ENCODE measurements around the gene SPECC1. TPM values are rescaled to one million over a fixed set of nuclear protein-coding genes. Genes with fewer than 3 reads are reported as not detected.

Gene SPECC1
- total RNA-seq, 2 experiments from 2014 or later = 13.7 to 17.4 TPM

DNA sequence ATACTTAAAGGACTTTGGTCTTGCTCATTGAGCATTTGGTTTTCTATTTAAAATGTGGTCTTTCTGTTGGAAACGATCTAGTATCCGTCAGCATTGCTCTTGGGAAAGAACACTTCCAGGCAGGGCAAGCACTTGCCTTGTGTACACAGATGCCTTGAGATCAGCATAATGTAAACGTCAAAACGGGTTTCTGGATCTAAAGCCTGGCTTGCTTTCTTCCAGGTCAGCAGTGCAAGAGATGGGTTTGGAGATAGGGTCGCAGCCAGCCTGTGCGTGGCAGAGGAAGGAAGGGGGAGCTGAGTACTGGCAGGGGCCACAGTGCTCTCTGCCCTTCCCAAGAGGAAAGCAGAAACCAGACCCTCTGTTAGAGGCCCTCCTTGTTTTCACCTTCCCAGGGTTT, 282.7 kb downstream of the SPECC1 start:
- Mint-ChIP-seq H3K4me3 (no peak overlapping the region), H3K27me3 (ENCODE audit: low read depth) (no peaks in the 10 kb centered on the region), H3K27ac (no peak overlapping the region), H3K36me3 (ENCODE audit: low read depth) (peaks cover 3% of the 10 kb centered on the region), H3K9me3 (no peaks in the 10 kb centered on the region), H3K4me1 (ENCODE audit: low read depth) (peaks cover 6% of the 10 kb centered on the region)
- DNase-seq = no peak
- CTCF ChIA-PET = no interaction called here
- intact Hi-C loops (cut with micrococcal nuclease) = no loop called here

DNA sequence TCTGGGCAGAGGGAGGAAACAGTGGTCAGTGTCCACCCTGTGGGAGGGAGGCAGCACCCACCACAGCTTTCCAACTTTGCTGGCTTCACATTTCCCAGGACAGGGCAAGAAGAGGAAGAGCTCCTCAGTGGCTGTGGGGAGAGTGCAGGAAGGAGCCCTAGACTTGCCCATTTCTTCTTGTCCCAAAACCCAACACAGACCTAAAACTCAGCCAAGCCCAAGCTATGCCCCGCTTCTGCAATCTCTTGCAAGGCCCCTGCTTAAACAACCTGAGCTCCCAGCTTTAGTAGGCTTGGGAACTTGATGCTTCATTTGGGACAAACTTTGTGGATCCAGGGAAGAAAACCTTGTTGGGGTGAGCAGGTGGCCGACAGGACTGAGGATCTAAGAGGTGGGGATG, 284.3 kb downstream of the SPECC1 start:
- CTCF ChIA-PET = no interaction called here
- Mint-ChIP-seq H3K9me3 (no peaks in the 10 kb centered on the region), H3K36me3 (ENCODE audit: low read depth) (peaks cover 3% of the 10 kb centered on the region), H3K27ac (no peak overlapping the region), H3K4me3 (no peak overlapping the region), H3K4me1 (ENCODE audit: low read depth) (no peaks in the 10 kb centered on the region), H3K27me3 (ENCODE audit: low read depth) (no peaks in the 10 kb centered on the region)
- DNase-seq = no peak
- intact Hi-C loops (cut with micrococcal nuclease) = no loop called here

GRCh38 chr17:20294120-20294519, 285.0 kb downstream of the SPECC1 start:
- no peak overlapping the region for H3K27ac Mint-ChIP-seq
- H3K4me1 Mint-ChIP-seq (ENCODE audit: low read depth) = no peaks in the 10 kb centered on the region
- H3K27me3 Mint-ChIP-seq (ENCODE audit: low read depth) = no peaks in the 10 kb centered on the region
- DNase-seq = no peak
- H3K36me3 Mint-ChIP-seq (ENCODE audit: low read depth) = peaks cover 3% of the 10 kb centered on the region
- H3K9me3 Mint-ChIP-seq = no peaks in the 10 kb centered on the region
- intact Hi-C loops (cut with micrococcal nuclease) = no loop called here
- no peak overlapping the region for H3K4me3 Mint-ChIP-seq
- CTCF ChIA-PET = no interaction called here

GRCh38 chr17:20299013-20299412, 289.9 kb downstream of the SPECC1 start:
- intact Hi-C loops (cut with micrococcal nuclease) = no loop called here
- Mint-ChIP-seq H3K36me3 (ENCODE audit: low read depth) (peaks cover 3% of the 10 kb centered on the region), H3K4me3 (no peak overlapping the region), H3K27me3 (ENCODE audit: low read depth) (no peaks in the 10 kb centered on the region), H3K4me1 (ENCODE audit: low read depth) (no peaks in the 10 kb centered on the region), H3K9me3 (no peaks in the 10 kb centered on the region), H3K27ac (no peak overlapping the region)
- CTCF ChIA-PET = interaction anchor here (0.6 to 1.0 kb wide), 3 partner anchors 15 to 287 kb away, joined by 3 to 5 read pairs (median 3); no protein-coding TSS in a partner anchor
- no peak for DNase-seq

DNA sequence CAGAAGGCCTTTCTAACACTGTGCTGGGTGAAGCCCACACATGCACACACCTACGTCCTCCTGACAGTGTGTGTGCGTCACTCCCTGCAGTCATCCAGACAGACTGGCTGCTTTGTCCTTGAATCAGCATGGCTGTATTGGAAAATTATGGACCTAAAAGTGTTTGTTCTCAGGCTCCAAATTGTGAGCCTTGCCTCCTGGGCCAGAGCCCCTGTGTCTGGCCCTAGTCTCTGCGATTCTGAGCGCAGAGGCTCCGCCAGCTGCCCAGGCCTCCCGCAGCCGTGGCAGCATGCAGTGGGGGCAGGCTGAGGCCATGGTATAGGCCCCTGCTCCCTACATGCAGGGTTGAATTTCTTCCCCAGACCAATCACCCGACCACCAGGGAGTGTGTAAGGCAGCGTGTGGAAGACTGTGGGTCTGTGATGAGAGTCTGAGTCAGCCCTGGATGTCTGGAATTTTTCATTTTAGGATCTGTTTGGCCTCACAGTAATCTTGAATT, 291.3 kb downstream of the SPECC1 start:
- CTCF ChIA-PET = no interaction called here
- no peaks in the 10 kb centered on the region for H3K9me3 Mint-ChIP-seq
- H3K27me3 Mint-ChIP-seq (ENCODE audit: low read depth) = no peaks in the 10 kb centered on the region
- no peak overlapping the region for H3K27ac Mint-ChIP-seq
- H3K4me3 Mint-ChIP-seq = no peak overlapping the region
- H3K36me3 Mint-ChIP-seq (ENCODE audit: low read depth) = peaks cover 3% of the 10 kb centered on the region
- intact Hi-C loops (cut with micrococcal nuclease) = no loop called here
- no peak for DNase-seq
- peaks cover 4% of the 10 kb centered on the region for H3K4me1 Mint-ChIP-seq (ENCODE audit: low read depth)

GRCh38 chr17:20302246-20302917, 293.2 kb downstream of the SPECC1 start:
- Mint-ChIP-seq H3K9me3 (peaks cover 10% of the 10 kb centered on the region), H3K4me3 (no peak overlapping the region), H3K27ac (no peak overlapping the region), H3K36me3 (ENCODE audit: low read depth) (peaks cover 4% of the 10 kb centered on the region), H3K4me1 (ENCODE audit: low read depth) (peaks cover 4% of the 10 kb centered on the region), H3K27me3 (ENCODE audit: low read depth) (no peaks in the 10 kb centered on the region)
- intact Hi-C loops (cut with micrococcal nuclease) = no loop called here
- DNase-seq = no peak
- CTCF ChIA-PET = interaction anchor here (1.1 kb wide), 2 partner anchors 31 to 78 kb away, joined by 4 read pairs; no protein-coding TSS in a partner anchor

- Mint-ChIP-seq H3K27me3 (ENCODE audit: low read depth) (no peaks in the 10 kb centered on the region), H3K27ac (no peak overlapping the region), H3K4me3 (no peak overlapping the region), H3K4me1 (ENCODE audit: low read depth) (peaks cover 4% of the 10 kb centered on the region), H3K9me3 (peaks cover 18% of the 10 kb centered on the region), H3K36me3 (ENCODE audit: low read depth) (peaks cover 10% of the 10 kb centered on the region)
- intact Hi-C loops (cut with micrococcal nuclease) = no loop called here
- CTCF ChIA-PET = interaction anchor here (0.8 kb wide), 1 partner anchor 16 kb away, joined by 3 read pairs; no protein-coding TSS in a partner anchor
- no peak for DNase-seq
These were observed 295.8 kb downstream of the SPECC1 start for GRCh38 chr17:20304961-20305360.

- no peak overlapping the region for H3K27ac Mint-ChIP-seq
These were observed 297.8 kb downstream of the SPECC1 start for GRCh38 chr17:20306924-20307323.

GRCh38 chr17:20307326-20307910, 298.3 kb downstream of the SPECC1 start:
- no peak overlapping the region for H3K27ac Mint-ChIP-seq
- peaks cover 18% of the 10 kb centered on the region for H3K9me3 Mint-ChIP-seq
- intact Hi-C loops (cut with micrococcal nuclease) = no loop called here
- CTCF ChIA-PET = interaction anchor here (1.3 kb wide), 1 partner anchor 190 kb away, joined by 3 read pairs; no protein-coding TSS in a partner anchor
- H3K4me1 Mint-ChIP-seq (ENCODE audit: low read depth) = peaks cover 4% of the 10 kb centered on the region
- DNase-seq = no peak
- no peak overlapping the region for H3K4me3 Mint-ChIP-seq
- peaks cover 10% of the 10 kb centered on the region for H3K36me3 Mint-ChIP-seq (ENCODE audit: low read depth)
- no peaks in the 10 kb centered on the region for H3K27me3 Mint-ChIP-seq (ENCODE audit: low read depth)

More at GRCh38 chr17:20306924-20307323, 297.8 kb downstream of the SPECC1 start:
- Mint-ChIP-seq H3K4me3 (no peak overlapping the region), H3K27me3 (ENCODE audit: low read depth) (no peaks in the 10 kb centered on the region), H3K9me3 (peaks cover 18% of the 10 kb centered on the region), H3K36me3 (ENCODE audit: low read depth) (peaks cover 10% of the 10 kb centered on the region), H3K4me1 (ENCODE audit: low read depth) (peaks cover 4% of the 10 kb centered on the region)
- CTCF ChIA-PET = interaction anchor here (1.3 kb wide), 1 partner anchor 190 kb away, joined by 3 read pairs; no protein-coding TSS in a partner anchor
- no peak for DNase-seq
- intact Hi-C loops (cut with micrococcal nuclease) = no loop called here

DNA sequence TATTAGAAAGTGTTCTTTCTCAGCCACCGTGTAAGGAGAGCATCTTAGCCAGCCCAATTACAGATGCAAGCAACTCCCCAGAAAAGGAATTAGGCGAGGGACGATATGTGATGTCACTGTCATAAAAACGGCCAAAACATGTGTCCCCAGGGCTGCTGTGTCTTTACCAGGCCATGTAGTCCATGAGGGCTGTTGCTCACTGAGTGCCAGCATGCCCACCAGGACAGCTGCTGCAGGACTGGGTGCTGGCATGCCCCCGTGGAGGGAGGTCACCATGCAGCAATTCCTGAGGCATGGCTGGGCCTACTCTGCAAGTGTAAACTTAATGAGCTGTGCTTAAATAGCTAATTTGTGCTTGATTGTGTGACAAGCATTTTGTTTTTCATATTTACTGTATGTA, 301.3 kb downstream of the SPECC1 start:
- Mint-ChIP-seq H3K9me3 (peaks cover 18% of the 10 kb centered on the region), H3K36me3 (ENCODE audit: low read depth) (peaks cover 10% of the 10 kb centered on the region), H3K27ac (no peak overlapping the region), H3K27me3 (ENCODE audit: low read depth) (no peaks in the 10 kb centered on the region), H3K4me3 (no peak overlapping the region), H3K4me1 (ENCODE audit: low read depth) (no peaks in the 10 kb centered on the region)
- CTCF ChIA-PET = interaction anchor here (0.6 to 0.9 kb wide), 3 partner anchors 105 to 429 kb away, joined by 3 to 5 read pairs (median 3); no protein-coding TSS in a partner anchor
- intact Hi-C loops (cut with micrococcal nuclease) = no loop called here
- no peak for DNase-seq

GRCh38 chr17:20313306-20313705, 304.1 kb downstream of the SPECC1 start:
- peaks cover 2% of the 10 kb centered on the region for H3K9me3 Mint-ChIP-seq
- intact Hi-C loops (cut with micrococcal nuclease) = no loop called here
- H3K4me1 Mint-ChIP-seq (ENCODE audit: low read depth) = no peaks in the 10 kb centered on the region
- no peaks in the 10 kb centered on the region for H3K27me3 Mint-ChIP-seq (ENCODE audit: low read depth)
- no peak overlapping the region for H3K4me3 Mint-ChIP-seq
- DNase-seq = no peak
- no peak overlapping the region for H3K27ac Mint-ChIP-seq
- CTCF ChIA-PET = interaction anchor here (0.7 to 1.6 kb wide), 2 partner anchors 86 to 257 kb away, joined by 3 to 4 read pairs; no protein-coding TSS in a partner anchor
- H3K36me3 Mint-ChIP-seq (ENCODE audit: low read depth) = peaks cover 1% of the 10 kb centered on the region

- H3K36me3 Mint-ChIP-seq (ENCODE audit: low read depth) = no peaks in the 10 kb centered on the region
- H3K4me3 Mint-ChIP-seq = no peak overlapping the region
- intact Hi-C loops (cut with micrococcal nuclease) = no loop called here
- H3K27ac Mint-ChIP-seq = no peak overlapping the region
- no peaks in the 10 kb centered on the region for H3K4me1 Mint-ChIP-seq (ENCODE audit: low read depth)
- no peaks in the 10 kb centered on the region for H3K27me3 Mint-ChIP-seq (ENCODE audit: low read depth)
- no peaks in the 10 kb centered on the region for H3K9me3 Mint-ChIP-seq
- no peak for DNase-seq
- CTCF ChIA-PET = no interaction called here
These were observed 304.7 kb downstream of the SPECC1 start for GRCh38 chr17:20313891-20314290.

Measured in activated naive CD4-positive, alpha-beta T cell treated with anti-CD3 and anti-CD28 coated beads for 36 hours (primary cell).